Right cardiac atrium (tissue), 5 donors: ENCODE data around the gene ASZ1. TPM values are rescaled to one million over a fixed set of nuclear protein-coding genes. Genes with fewer than 3 reads are reported as not detected.

ENCODE experiments used
- ATAC-seq, 2 donors: fragments of 200-7000 bp; cut with Tn5 transposase; one replicate each; pipeline versions ENCODE4 v1.8.0 to v1.9.1; 2020; ENCODE audit warnings: moderate library complexity in 2 of 2, mild to moderate bottlenecking in 1 of 2
- DNase-seq, 3 donors: peaks; one replicate each; pipeline ENCODE4 v3.0.0-alpha.2; 2020
- H3K27ac ChIP-seq: one replicate; pipeline ENCODE4 v1.5.1; 2013; ENCODE audit warnings: mild to moderate bottlenecking, low read length, control low read depth, moderate library complexity
- H3K27me3 ChIP-seq: one replicate; pipeline ENCODE4 v1.6.1; 2013; ENCODE audit not compliant: control insufficient read depth, insufficient read depth
- H3K4me1 ChIP-seq: one replicate; pipeline ENCODE4 v1.6.1; 2013; ENCODE audit warnings: low read length; ENCODE audit not compliant: control insufficient read depth, insufficient read depth
- H3K4me3 ChIP-seq: one replicate; pipeline ENCODE4 v1.5.1; 2013; ENCODE audit warnings: low read length, control low read depth
- H3K9me3 ChIP-seq: one replicate; pipeline ENCODE4 v1.6.1; 2013; ENCODE audit warnings: low read length; ENCODE audit not compliant: control insufficient read depth
- WGBS: extraction: QIAGEN DNeasy Blood & Tissue Kit; methylation state at CpG from one replicate; pipeline ENCODE4 v1.1.7; 2013; 5-methylcytosine and 5-hydroxymethylcytosine counted together
- intact Hi-C, 4 donors: fragments of 100-400 bp; cut with DNase I; formaldehyde crosslinking; loops; one replicate each; pipeline versions ENCODE4 v1.11.0 to v1.14.0; 2022 to 2023
- polyA plus RNA-seq: library from polyadenylated mRNA; stranded (reverse); fragments of 200-250 nt; gene quantifications from one replicate; pipeline ENCODE4 v1.2.3, GENCODE V29; 2013
- total RNA-seq, 4 donors: library from RNA; stranded (reverse); fragmentation: NEBNext Ultra II Directional; extraction: Animal tissue kit (Norgen Biotek cat#: 25700); gene quantifications; one replicate each; pipeline ENCODE4 v1.2.1, GENCODE V29; 2021
- donor health status: healthy with polysubstance abuse.
- donor health status: DM: no; HTN: yes; CAD: no.
- donor health status: DM: no; HTN: no; CAD: no.
- donor health status: DM: no; HTN: yes; CAD: no; lungs with severe emphysema.
- donor health status: DM: yes; HTN: yes; CAD: no.

ASZ1 gene
- total and polyA plus RNA-seq, 5 donors, result not detected

DNA sequence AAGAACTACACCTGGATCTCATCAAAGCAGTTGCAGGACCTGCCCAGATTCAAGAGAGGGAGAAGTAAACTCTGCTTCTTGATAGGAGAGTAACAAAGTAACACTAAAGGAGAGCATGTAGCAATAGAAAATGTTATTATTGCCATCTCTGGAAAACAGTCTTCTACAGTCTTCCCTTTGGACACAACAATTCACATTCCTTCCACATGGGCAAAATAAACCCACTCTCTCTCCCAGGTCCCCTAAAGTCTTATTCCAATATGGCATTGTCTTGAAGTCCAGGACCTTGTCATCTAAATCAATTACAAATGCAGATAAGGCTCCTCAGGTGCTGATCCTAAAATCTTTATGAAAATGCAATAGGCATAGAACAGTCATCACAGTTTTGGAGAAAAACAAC, 94.1 kb downstream of the ASZ1 start:
- Histone ChIP-seq H3K4me1 (no peaks in the 10 kb centered on the region), H3K27me3 (no peaks in the 10 kb centered on the region), H3K4me3 (no peak overlapping the region), H3K9me3 (peaks cover 2% of the 10 kb centered on the region), H3K27ac (no peak overlapping the region)
- no peak for ATAC-seq
- intact Hi-C loops, result no loop called here
- DNase-seq, result no peak

GRCh38 chr7:117332031-117332430, 95.3 kb downstream of the ASZ1 start:
- H3K27me3 ChIP-seq, result no peaks in the 10 kb centered on the region
- intact Hi-C loops, result no loop called here
- H3K4me1 ChIP-seq, result no peaks in the 10 kb centered on the region
- DNase-seq (no peak), ATAC-seq (no peak)
- H3K27ac ChIP-seq, result no peak overlapping the region
- no peak overlapping the region for H3K4me3 ChIP-seq
- H3K9me3 ChIP-seq, result peaks cover 2% of the 10 kb centered on the region

DNA sequence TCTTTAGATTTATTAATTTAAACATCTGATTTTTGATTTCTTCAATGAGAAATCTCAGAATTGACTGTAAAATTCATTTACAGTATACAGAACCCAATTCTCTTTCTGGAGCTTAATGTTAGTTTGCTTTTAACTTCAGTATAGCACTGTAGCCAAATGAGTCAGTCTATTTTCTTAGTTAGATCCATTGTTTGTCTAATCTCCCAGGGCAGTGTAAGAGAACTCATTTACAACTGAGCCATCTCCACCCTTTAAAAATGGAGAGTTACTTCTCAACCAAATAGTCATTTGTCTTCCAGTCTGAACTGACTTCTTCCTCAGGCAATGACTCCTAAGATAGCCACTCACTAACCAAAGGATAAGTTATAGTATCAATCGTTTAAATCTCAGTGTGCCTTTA, 101.5 kb downstream of the ASZ1 start:
- intact Hi-C loops, result no loop called here
- Histone ChIP-seq H3K27ac (no peak overlapping the region), H3K4me1 (no peaks in the 10 kb centered on the region), H3K27me3 (no peaks in the 10 kb centered on the region), H3K9me3 (no peaks in the 10 kb centered on the region), H3K4me3 (no peak overlapping the region)
- ATAC-seq (peak in 1 of 2 donors; percentile 30), DNase-seq (no peak)
- 80% methylated on average over 1 of the region's 1 CpG for WGBS

- H3K4me1 ChIP-seq, result no peaks in the 10 kb centered on the region
- peak in 2 of 3 donors; percentile 36 to 46 for DNase-seq
- WGBS, result 49% methylated on average over 4 of the region's 4 CpGs
- peak overlapping the region; percentile 15 for H3K4me3 ChIP-seq
- ATAC-seq, result peak; percentile 19 to 79
- no peak overlapping the region for H3K27ac ChIP-seq
- no peaks in the 10 kb centered on the region for H3K27me3 ChIP-seq
- intact Hi-C loops, result no loop called here
- H3K9me3 ChIP-seq, result no peaks in the 10 kb centered on the region
Observed at GRCh38 chr7:117324960-117325359, 102.3 kb downstream of the ASZ1 start.

- intact Hi-C loops, result no loop called here
- WGBS, result under 1% methylated on average over 67 of the region's 67 CpGs
Observed at GRCh38 chr7:117323851-117324711, 103.2 kb downstream of the ASZ1 start.

GRCh38 chr7:117323305-117323850, 103.9 kb downstream of the ASZ1 start:
- ATAC-seq (peak in 1 of 2 donors; percentile 3), DNase-seq (no peak)
- intact Hi-C loops, result no loop called here
- 1% methylated on average over 25 of the region's 25 CpGs for whole genome bisulfite sequencing
- Histone ChIP-seq H3K27me3 (no peaks in the 10 kb centered on the region), H3K4me1 (no peaks in the 10 kb centered on the region), H3K4me3 (peak overlapping the region; percentile 15), H3K27ac (no peak overlapping the region), H3K9me3 (no peaks in the 10 kb centered on the region)

More at GRCh38 chr7:117323851-117324711, 103.2 kb downstream of the ASZ1 start:
- DNase-seq (peak; percentile 83 to 87 (median 86)), ATAC-seq (peak; percentile 93)
- no peaks in the 10 kb centered on the region for H3K4me1 ChIP-seq
- peak overlapping the region; percentile 15 for H3K4me3 ChIP-seq
- H3K9me3 ChIP-seq, result no peaks in the 10 kb centered on the region
- no peak overlapping the region for H3K27ac ChIP-seq
- H3K27me3 ChIP-seq, result no peaks in the 10 kb centered on the region

DNA sequence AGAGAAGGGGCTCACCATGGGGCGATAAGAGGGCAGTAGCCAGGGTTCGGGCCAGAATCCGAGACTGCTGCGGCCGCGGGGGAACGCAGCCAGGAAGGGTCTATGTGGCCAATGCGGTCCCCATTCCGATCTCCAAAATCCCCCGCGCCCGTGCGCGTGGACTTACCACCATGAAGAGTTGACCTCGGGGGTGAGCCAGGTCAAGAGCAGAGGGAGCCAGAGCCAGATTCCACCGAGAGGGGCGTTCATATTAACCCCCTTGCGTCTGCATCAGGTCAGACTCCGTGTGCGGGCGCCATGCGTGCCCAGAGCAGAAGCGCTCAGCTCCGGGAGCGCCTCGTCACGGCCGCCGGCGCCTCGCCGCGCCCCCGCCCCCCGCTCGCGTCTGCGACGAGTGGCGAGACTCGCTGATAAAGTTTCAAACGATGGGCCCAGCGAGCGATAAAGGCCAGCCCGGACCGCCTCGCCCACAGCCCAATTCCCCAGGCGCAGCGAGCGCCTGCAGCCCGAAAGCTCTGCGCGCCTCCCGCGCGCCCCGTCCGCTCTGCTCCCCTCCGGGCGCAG, 104.5 kb downstream of the ASZ1 start, which contains the start of gene WNT2:
Gene WNT2, minus strand, starts transcription at position 318 of the 564 bp plus-strand sequence. Its CDS starts 69 bp downstream, at position 249.
- Histone ChIP-seq H3K27me3 (no peaks in the 10 kb centered on the region), H3K4me3 (peak within 1 kb of the TSS; percentile 15), H3K27ac (no peak within 1 kb of the TSS), H3K9me3 (no peaks in the 10 kb centered on the region), H3K4me1 (no peaks in the 10 kb centered on the region)
- WGBS, result 1% methylated on average over 60 of the region's 60 CpGs
- DNase-seq (peak in 2 of 3 donors; percentile 35 to 52), ATAC-seq (peak in 1 of 2 donors; percentile 15)
- intact Hi-C loops, result no loop called here

GRCh38 chr7:117320523-117320922, 106.8 kb downstream of the ASZ1 start:
- intact Hi-C loops, result no loop called here
- H3K27me3 ChIP-seq, result no peaks in the 10 kb centered on the region
- H3K4me3 ChIP-seq, result no peak overlapping the region
- no peaks in the 10 kb centered on the region for H3K9me3 ChIP-seq
- no peak for ATAC-seq
- DNase-seq, result no peak
- 91% methylated on average over 10 of the region's 10 CpGs for WGBS
- no peaks in the 10 kb centered on the region for H3K4me1 ChIP-seq
- no peak overlapping the region for H3K27ac ChIP-seq

DNA sequence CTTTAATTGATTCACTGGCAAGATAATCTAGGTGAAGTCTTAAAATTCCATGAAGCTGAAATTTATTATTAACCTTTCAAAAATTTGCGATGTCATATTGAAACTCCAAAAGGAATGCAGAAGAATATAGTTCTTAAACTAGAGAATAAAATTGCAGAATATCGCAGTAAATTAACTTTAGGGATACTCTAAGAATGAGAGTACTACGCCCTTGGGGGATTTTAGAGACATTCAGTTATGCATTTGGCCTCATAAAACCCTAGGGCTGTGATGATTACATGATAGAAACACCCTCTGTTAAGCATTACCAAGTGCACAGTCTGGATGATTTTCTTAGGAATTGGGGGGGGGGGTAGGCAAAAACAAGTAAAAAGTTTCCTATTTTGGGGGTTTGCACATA, 108.1 kb downstream of the ASZ1 start:
- 89% methylated on average over 3 of the region's 3 CpGs for WGBS
- Histone ChIP-seq H3K27me3 (no peaks in the 10 kb centered on the region), H3K27ac (no peak overlapping the region), H3K4me1 (no peaks in the 10 kb centered on the region), H3K4me3 (no peak overlapping the region), H3K9me3 (no peaks in the 10 kb centered on the region)
- DNase-seq (no peak), ATAC-seq (no peak)
- intact Hi-C loops, result no loop called here

GRCh38 chr7:117313582-117313981, 113.7 kb downstream of the ASZ1 start:
- no peak overlapping the region for H3K27ac ChIP-seq
- H3K4me3 ChIP-seq, result no peak overlapping the region
- DNase-seq, result no peak
- no peak for ATAC-seq
- no peaks in the 10 kb centered on the region for H3K4me1 ChIP-seq
- no peaks in the 10 kb centered on the region for H3K9me3 ChIP-seq
- intact Hi-C loops, result no loop called here
- no peaks in the 10 kb centered on the region for H3K27me3 ChIP-seq
